Fibroblast of the aortic adventitia (primary cell): ENCODE results near the gene AFTPH. TPM values are rescaled to one million over a fixed set of nuclear protein-coding genes. Genes with fewer than 3 reads are reported as not detected.

Source experiments
- DNase-seq: peaks from one replicate; pipeline ENCODE4 v3.0.0-alpha.2; 2010; ENCODE audit warnings: low read depth
- H3K4me3 ChIP-seq: 2 replicates; pipeline ENCODE4 v1.5.1; 2011; ENCODE audit warnings: low read depth, mild to moderate bottlenecking, control low read depth, low read length, moderate library complexity
- total RNA-seq: library from RNA; depleted of rRNA; stranded (reverse); fragments of >200 nt; gene quantifications from 2 replicates; pipeline ENCODE4 v1.2.3, GENCODE V29; 2012; ENCODE audit warnings: low replicate concordance
- TF ChIP-seq, protein P1 (sequence below): IDR thresholded peaks from 2 replicates; pipeline ENCODE4 v1.5.1; 2011; ENCODE audit warnings: mild to moderate bottlenecking, low read length, control low read depth, inconsistent platforms; ENCODE audit not compliant: insufficient read depth

Gene AFTPH
- total RNA-seq, 1 donor: 23.6 TPM

DNA sequence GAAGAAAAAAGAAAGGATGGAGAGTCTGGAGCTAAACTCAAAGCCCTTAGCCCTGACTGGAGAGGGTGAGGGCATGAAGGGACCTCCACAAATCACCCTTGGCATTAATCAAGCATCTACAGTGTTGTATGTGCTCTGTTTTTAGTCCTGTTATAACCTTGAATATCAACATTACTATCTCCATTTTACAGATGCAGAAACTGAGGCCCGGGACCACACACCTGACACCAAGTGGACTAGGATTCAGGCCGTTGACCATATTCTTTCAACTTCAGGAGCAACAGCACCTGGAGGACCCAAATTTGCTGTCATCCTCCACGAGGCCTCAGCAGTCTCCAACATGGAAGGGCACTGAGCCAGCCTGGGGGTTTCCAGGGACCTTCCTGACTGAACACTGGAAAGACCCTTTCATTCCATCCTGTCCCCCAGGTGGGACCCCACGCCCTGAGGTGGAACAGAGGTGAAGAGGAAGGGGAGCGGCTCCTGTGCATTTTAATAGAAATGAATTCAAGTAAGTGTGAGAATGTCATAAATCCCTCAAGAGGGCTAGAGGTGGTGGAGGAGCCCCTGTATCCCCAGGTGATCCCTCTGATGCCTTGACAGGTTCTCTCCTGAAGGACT lies 88.6 kb downstream of the AFTPH start:
- TF ChIP-seq, protein P1, sequence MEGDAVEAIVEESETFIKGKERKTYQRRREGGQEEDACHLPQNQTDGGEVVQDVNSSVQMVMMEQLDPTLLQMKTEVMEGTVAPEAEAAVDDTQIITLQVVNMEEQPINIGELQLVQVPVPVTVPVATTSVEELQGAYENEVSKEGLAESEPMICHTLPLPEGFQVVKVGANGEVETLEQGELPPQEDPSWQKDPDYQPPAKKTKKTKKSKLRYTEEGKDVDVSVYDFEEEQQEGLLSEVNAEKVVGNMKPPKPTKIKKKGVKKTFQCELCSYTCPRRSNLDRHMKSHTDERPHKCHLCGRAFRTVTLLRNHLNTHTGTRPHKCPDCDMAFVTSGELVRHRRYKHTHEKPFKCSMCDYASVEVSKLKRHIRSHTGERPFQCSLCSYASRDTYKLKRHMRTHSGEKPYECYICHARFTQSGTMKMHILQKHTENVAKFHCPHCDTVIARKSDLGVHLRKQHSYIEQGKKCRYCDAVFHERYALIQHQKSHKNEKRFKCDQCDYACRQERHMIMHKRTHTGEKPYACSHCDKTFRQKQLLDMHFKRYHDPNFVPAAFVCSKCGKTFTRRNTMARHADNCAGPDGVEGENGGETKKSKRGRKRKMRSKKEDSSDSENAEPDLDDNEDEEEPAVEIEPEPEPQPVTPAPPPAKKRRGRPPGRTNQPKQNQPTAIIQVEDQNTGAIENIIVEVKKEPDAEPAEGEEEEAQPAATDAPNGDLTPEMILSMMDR: no peak
- no peak overlapping the region for H3K4me3 ChIP-seq
- no peak for DNase-seq

DNA sequence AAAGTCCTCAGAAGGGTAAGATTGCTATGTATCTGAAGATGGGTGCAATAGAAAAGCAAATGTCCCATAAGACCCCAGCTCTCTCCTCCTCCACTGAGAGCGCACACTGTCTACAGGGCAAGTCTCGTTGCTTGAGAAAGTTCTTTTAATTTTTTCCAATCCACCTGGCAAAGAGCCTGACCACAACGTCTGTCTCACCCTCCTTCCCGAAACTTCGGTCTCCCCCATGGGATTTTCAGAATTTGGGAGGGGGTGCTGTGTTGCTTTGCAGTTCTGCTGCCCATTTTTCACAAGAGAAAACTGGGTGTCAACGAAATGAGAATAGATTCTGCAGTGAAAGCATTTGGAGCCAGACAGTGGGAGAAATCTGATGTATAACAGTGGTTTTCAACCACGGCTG lies 89.1 kb downstream of the AFTPH start:
- H3K4me3 ChIP-seq: no peak overlapping the region
- TF ChIP-seq, protein P1: no peak
- DNase-seq: peak; percentile 67

DNA sequence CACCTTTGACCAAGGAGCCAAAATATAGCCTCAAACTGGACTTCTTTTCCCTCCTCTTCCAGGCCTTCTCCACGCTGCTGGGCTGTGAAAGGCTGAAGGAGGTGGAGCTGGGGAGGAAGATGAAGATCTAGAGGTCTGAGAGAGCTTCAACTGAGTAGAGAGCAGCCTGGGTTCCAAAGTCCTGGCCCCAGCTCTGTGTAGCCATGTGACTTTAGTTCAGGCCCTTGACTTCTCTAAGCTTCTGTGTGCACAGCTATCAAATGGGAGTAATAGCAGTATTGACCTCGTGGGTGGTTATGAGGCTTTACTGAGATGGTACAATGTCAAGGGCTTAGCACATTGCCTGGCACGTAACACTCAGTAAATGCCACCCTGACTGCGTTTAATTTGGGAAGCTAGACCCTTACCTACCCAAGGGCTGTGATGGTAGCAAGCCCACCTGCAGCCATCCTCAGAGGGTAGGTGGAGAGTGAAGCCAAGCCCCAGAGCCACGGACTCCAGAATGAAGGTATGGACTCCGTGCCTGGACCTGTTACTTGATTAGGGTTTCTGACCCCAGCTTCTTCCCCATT lies 91.2 kb downstream of the AFTPH start:
- H3K4me3 ChIP-seq: no peak overlapping the region
- TF ChIP-seq, protein P1: no peak
- no peak for DNase-seq

DNA sequence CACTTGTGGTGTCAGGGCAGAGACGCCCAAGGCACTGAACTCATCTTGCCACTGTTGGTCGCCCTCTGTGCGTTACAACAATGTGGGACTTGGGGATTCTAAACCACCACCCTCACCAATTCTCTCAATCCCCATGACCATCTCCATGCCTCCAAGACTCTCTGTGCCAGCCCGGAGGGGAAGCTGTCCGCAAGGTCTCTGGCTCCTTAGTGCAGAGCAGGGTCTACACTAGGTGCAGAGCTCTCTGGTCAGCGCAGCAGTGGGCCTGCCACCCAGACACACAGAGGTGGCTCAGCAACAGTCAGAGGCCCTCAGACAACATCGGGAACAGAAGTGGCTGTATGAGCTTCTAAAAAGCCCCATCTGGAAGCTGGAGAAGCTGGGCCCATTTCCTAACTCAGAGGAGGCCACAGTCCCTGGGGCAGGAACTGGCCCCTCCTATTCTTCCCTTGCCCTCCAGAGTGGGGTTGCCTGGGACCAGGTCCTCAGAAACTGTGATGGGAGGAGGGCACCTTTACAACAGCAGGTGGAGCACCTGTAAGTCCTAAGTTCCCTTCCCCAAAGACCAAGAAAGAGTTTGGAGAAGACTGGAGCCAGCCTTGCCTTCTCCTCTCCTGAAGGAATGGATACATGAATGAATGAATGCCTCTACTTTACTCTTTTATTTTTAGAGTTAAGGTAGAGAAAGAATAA lies 91.9 kb downstream of the AFTPH start:
- DNase-seq: no peak
- no peak overlapping the region for H3K4me3 ChIP-seq
- TF ChIP-seq, protein P1: no peak

DNA sequence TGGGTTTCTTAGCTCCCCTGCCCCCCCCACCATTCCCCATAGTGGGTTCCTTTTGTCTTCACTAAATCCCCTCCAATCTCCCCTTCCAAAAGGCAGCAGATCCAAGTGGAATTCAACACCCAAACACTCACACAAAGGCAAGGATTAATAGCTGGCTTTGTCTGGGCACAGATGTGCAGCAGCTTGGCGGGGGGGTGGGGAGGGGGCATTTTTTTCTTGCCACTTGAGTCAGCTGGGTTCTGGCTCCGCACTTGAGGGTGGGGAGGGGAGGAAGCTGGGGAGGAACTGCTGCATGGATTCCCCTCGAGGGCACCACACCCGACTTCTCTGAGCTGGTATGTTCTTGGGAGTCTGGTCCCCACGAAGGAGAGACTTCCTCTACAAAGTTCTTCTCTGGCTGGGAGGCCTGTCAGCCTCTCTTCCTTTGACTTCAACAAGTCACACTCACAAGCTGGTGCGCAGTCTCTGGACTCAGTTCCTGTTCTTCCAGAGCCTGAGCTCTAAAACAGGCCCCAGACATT lies 93.6 kb downstream of the AFTPH start:
- TF ChIP-seq, protein P1: no peak
- H3K4me3 ChIP-seq: no peak overlapping the region
- DNase-seq: no peak

DNA sequence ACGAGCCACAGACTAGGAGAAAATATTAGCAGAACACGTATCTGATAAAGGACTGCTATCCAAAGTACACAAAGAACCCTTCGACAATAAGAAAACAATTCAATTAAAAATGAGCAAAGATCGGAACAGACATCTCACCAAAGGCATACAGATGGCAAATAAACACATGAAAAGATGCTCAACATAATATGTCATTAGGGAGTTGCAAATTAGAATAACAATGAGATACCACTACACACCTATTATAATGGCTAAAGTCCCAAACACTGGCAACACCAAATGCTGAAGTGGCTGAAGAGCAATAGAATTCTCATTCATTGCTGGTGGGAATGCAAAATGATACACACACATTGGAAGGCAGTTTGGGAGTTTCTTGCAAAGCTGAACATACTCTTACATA lies 96.5 kb downstream of the AFTPH start:
- TF ChIP-seq, protein P1: no peak
- DNase-seq: no peak
- H3K4me3 ChIP-seq: no peak overlapping the region
